Measurements from ENCODE around the gene APOBEC3A. TPM values are rescaled to one million over a fixed set of nuclear protein-coding genes. Genes with fewer than 3 reads are reported as not detected.

The APOBEC3A gene
- total and polyA plus RNA-seq, 2 of the 13 experiments (the other 11 are each of a cell fraction or from before 2014, with no cell fraction given) = not detected

- TF ChIP-seq HOXA3 (CRISPR knock-in tag; IDR thresholded peaks at IDR 0.05) (peak; percentile 63), RBFOX2 (IDR thresholded peaks at IDR 0.05; ENCODE audit: low read depth, low read length) (no peak), ZNF263 (CRISPR knock-in tag; IDR thresholded peaks at IDR 0.05) (peak; percentile 23; the same call in 1 of the 2 replicates), MZF1 (CRISPR knock-in tag; IDR thresholded peaks at IDR 0.05; ENCODE audit: borderline replicate concordance) (no peak), HNF4A (CRISPR knock-in tag; IDR thresholded peaks at IDR 0.05) (peak; percentile 23; the same call in 1 of the 2 replicates), KLF15 (CRISPR knock-in tag; IDR thresholded peaks at IDR 0.05; ENCODE audit: borderline replicate concordance) (no peak), DPF2 (CRISPR knock-in tag; IDR thresholded peaks at IDR 0.05; ENCODE audit: borderline replicate concordance, low read depth) (no peak), MXI1 (IDR thresholded peaks at IDR 0.05; ENCODE audit: borderline replicate concordance, low read depth, low read length) (peak; percentile 25; the same call in 1 of the 3 replicates), GATAD2A (CRISPR knock-in tag; IDR thresholded peaks at IDR 0.05) (peak; percentile 84), SALL1 (CRISPR knock-in tag; IDR thresholded peaks at IDR 0.05) (peak; percentile 90), DMTF1 (CRISPR knock-in tag; IDR thresholded peaks at IDR 0.05) (no peak), LBX2 (CRISPR knock-in tag; IDR thresholded peaks at IDR 0.05; ENCODE audit: borderline replicate concordance) (no peak), MED8 (CRISPR knock-in tag; IDR thresholded peaks at IDR 0.05; ENCODE audit: insufficient replicate concordance) (no peak), ZNF441 (CRISPR knock-in tag; IDR thresholded peaks at IDR 0.05; ENCODE audit: borderline replicate concordance) (no peak), EED (CRISPR knock-in tag; IDR thresholded peaks at IDR 0.05) (no peak), TCF12 (IDR thresholded peaks at IDR 0.05) (no peak), TCF12 (CRISPR knock-in tag; IDR thresholded peaks at IDR 0.05) (no peak), RBM22 (optimal IDR thresholded peaks at IDR 0.05; ENCODE audit: low read length) (no peak)
- TF ChIP-seq, protein P1, sequence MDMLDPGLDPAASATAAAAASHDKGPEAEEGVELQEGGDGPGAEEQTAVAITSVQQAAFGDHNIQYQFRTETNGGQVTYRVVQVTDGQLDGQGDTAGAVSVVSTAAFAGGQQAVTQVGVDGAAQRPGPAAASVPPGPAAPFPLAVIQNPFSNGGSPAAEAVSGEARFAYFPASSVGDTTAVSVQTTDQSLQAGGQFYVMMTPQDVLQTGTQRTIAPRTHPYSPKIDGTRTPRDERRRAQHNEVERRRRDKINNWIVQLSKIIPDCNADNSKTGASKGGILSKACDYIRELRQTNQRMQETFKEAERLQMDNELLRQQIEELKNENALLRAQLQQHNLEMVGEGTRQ (IDR thresholded peaks at IDR 0.05; ENCODE audit: low read depth, low read length) = no peak
- TF ChIP-seq, protein P1 (CRISPR knock-in tag; IDR thresholded peaks at IDR 0.05; ENCODE audit: borderline replicate concordance) = no peak
- TF ChIP-seq, protein P2, sequence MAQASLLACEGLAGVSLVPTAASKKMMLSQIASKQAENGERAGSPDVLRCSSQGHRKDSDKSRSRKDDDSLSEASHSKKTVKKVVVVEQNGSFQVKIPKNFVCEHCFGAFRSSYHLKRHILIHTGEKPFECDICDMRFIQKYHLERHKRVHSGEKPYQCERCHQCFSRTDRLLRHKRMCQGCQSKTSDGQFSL (CRISPR knock-in tag; IDR thresholded peaks at IDR 0.05) = no peak
- TF ChIP-seq, protein P3, sequence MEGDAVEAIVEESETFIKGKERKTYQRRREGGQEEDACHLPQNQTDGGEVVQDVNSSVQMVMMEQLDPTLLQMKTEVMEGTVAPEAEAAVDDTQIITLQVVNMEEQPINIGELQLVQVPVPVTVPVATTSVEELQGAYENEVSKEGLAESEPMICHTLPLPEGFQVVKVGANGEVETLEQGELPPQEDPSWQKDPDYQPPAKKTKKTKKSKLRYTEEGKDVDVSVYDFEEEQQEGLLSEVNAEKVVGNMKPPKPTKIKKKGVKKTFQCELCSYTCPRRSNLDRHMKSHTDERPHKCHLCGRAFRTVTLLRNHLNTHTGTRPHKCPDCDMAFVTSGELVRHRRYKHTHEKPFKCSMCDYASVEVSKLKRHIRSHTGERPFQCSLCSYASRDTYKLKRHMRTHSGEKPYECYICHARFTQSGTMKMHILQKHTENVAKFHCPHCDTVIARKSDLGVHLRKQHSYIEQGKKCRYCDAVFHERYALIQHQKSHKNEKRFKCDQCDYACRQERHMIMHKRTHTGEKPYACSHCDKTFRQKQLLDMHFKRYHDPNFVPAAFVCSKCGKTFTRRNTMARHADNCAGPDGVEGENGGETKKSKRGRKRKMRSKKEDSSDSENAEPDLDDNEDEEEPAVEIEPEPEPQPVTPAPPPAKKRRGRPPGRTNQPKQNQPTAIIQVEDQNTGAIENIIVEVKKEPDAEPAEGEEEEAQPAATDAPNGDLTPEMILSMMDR (CRISPR knock-in tag; IDR thresholded peaks at IDR 0.05) = no peak
- TF ChIP-seq, protein P4, sequence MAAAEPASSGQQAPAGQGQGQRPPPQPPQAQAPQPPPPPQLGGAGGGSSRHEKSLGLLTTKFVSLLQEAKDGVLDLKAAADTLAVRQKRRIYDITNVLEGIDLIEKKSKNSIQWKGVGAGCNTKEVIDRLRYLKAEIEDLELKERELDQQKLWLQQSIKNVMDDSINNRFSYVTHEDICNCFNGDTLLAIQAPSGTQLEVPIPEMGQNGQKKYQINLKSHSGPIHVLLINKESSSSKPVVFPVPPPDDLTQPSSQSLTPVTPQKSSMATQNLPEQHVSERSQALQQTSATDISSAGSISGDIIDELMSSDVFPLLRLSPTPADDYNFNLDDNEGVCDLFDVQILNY (CRISPR knock-in tag; conservative IDR thresholded peaks at IDR 0.05) = no peak
Observed at GRCh38 chr22:38924347-38924952, 33.0 kb upstream of the APOBEC3A start (continued).
